Subcutaneous adipose tissue (tissue), 4 donors: ENCODE measurements around the gene ZNF182. TPM values are rescaled to one million over a fixed set of nuclear protein-coding genes. Genes with fewer than 3 reads are reported as not detected.

Experiments used
- CTCF ChIP-seq: fragments of 450-650 bp; IDR thresholded peaks from one replicate; pipeline ENCODE4 v1.5.1; 2016; ENCODE audit warnings: low read depth, mild to moderate bottlenecking, control low read depth, antibody characterized with exemption, moderate library complexity
- total RNA-seq, 4 donors: library from RNA; depleted of rRNA; stranded (reverse); fragments of >200 nt; gene quantifications; one replicate each; pipeline ENCODE4 v1.1.0, GENCODE V29; 2016

Gene ZNF182
- total RNA-seq, 4 donors from 2014 or later, result 3.4 to 7.9 (median 6.8) TPM

GRCh38 chrX:48002319-48002718 is 1.5 kb downstream of the ZNF182 start:
- TF ChIP-seq CTCF, result no peak

GRCh38 chrX:48001260-48001659 is 2.5 kb downstream of the ZNF182 start:
- no peak for TF ChIP-seq CTCF

- TF ChIP-seq CTCF, result no peak
These were observed 11.1 kb downstream of the ZNF182 start for GRCh38 chrX:47992669-47993068.

GRCh38 chrX:47992095-47992380 is 11.8 kb downstream of the ZNF182 start:
- no peak for TF ChIP-seq CTCF

GRCh38 chrX:47991263-47992094 is 12.3 kb downstream of the ZNF182 start:
- no peak for TF ChIP-seq CTCF

GRCh38 chrX:47976254-47977151 is 27.3 kb downstream of the ZNF182 start:
- no peak for TF ChIP-seq CTCF

- no peak for TF ChIP-seq CTCF
These were observed 30.6 kb downstream of the ZNF182 start for GRCh38 chrX:47973235-47973634.
